Thyroid gland (tissue), 4 donors: Measurements from ENCODE around the gene TTC31. TPM values are rescaled to one million over a fixed set of nuclear protein-coding genes. Genes with fewer than 3 reads are reported as not detected.

Source experiments
- DNase-seq, 2 donors: peaks; one replicate each; pipeline ENCODE4 v3.0.0-alpha.2; 2019
- H3K27ac ChIP-seq, 3 donors: fragments of 200-600 bp; sonication (generic); 1 replicate in 2 of 3; 2 replicates in 1 of 3; pipeline ENCODE4 v1.5.1; 2016 to 2019; ENCODE audit warnings: mild to moderate bottlenecking in 1 of 3, moderate library complexity in 1 of 3
- H3K27me3 ChIP-seq: fragments of 200-600 bp; sonication (generic); one replicate; pipeline ENCODE4 v1.5.1; 2019
- H3K36me3 ChIP-seq, 2 donors: fragments of 200-600 bp; sonication (generic); one replicate each; pipeline ENCODE4 v1.5.1; 2016 to 2019
- H3K4me1 ChIP-seq, 2 donors: fragments of 200-600 bp; sonication (generic); one replicate each; pipeline ENCODE4 v1.5.1; 2017 to 2019
- H3K4me3 ChIP-seq, 3 donors: fragments of 200-600 bp; sonication (generic); replicated peaks in 1 of 3; 1 replicate in 2 of 3; 2 replicates in 1 of 3; pipeline ENCODE4 v1.5.1; 2016; ENCODE audit warnings: mild to moderate bottlenecking in 1 of 3
- H3K9me3 ChIP-seq: fragments of 200-600 bp; sonication (generic); one replicate; pipeline ENCODE4 v1.5.1; 2017
- POLR2A ChIP-seq, 2 donors: fragments of 450-650 bp; IDR thresholded peaks; one replicate each; pipeline ENCODE4 v1.6.1; 2017; ENCODE audit warnings: antibody characterized with exemption in 2 of 2, mild to moderate bottlenecking in 2 of 2, moderate library complexity in 1 of 2
- WGBS, 2 donors: methylation state at CpG; one replicate each; pipeline ENCODE4 v1.1.5; 2017; 5-methylcytosine and 5-hydroxymethylcytosine counted together
- intact Hi-C: fragments of 100-400 bp; cut with DNase I; formaldehyde crosslinking; loops from one replicate; pipeline ENCODE4 v1.15.1; 2023
- total RNA-seq, 4 donors: library from RNA; depleted of rRNA; stranded (reverse); fragments of >200 nt; gene quantifications; one replicate each; pipeline ENCODE4 v1.2.3, GENCODE V29; 2016
- TF ChIP-seq, protein P1 (sequence below), 6 experiments: fragments of 200-600 bp in 3 of 6; fragments of 450-650 bp in 3 of 6; sonication (generic) in 3 of 6; IDR thresholded peaks; one replicate each; pipeline ENCODE4 v1.5.1; 2016 to 2019; ENCODE audit warnings: antibody characterized with exemption in 6 of 6, mild to moderate bottlenecking in 2 of 6, inconsistent platforms in 1 of 6, moderate library complexity in 1 of 6

Gene TTC31
- total RNA-seq, 4 donors from 2014 or later = 18.9 to 38.0 (median 22.4) TPM

GRCh38 chr2:74532222-74532621 lies 49.3 kb downstream of the TTC31 start:
- no peaks in the 10 kb centered on the region for H3K9me3 ChIP-seq
- TF ChIP-seq, protein P1, sequence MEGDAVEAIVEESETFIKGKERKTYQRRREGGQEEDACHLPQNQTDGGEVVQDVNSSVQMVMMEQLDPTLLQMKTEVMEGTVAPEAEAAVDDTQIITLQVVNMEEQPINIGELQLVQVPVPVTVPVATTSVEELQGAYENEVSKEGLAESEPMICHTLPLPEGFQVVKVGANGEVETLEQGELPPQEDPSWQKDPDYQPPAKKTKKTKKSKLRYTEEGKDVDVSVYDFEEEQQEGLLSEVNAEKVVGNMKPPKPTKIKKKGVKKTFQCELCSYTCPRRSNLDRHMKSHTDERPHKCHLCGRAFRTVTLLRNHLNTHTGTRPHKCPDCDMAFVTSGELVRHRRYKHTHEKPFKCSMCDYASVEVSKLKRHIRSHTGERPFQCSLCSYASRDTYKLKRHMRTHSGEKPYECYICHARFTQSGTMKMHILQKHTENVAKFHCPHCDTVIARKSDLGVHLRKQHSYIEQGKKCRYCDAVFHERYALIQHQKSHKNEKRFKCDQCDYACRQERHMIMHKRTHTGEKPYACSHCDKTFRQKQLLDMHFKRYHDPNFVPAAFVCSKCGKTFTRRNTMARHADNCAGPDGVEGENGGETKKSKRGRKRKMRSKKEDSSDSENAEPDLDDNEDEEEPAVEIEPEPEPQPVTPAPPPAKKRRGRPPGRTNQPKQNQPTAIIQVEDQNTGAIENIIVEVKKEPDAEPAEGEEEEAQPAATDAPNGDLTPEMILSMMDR (IDR thresholded peaks at IDR 0.05) = peak in 2 of 6 experiments; percentile 11 to 15
- no peak for TF ChIP-seq POLR2A (IDR thresholded peaks at IDR 0.05)
- H3K27ac ChIP-seq = no peak overlapping the region
- no peak overlapping the region for H3K4me3 ChIP-seq
- intact Hi-C loops = no loop called here
- no peak for DNase-seq
- no peaks in the 10 kb centered on the region for H3K27me3 ChIP-seq
- H3K4me1 ChIP-seq = peaks cover 10 to 18% of the 10 kb centered on the region in 2 donors
- H3K36me3 ChIP-seq = peaks cover 5 to 18% of the 10 kb centered on the region in 2 donors

GRCh38 chr2:74533464-74533863 lies 50.6 kb downstream of the TTC31 start:
- WGBS, 2 donors = 86 to 91% methylated on average over 4 of the region's 4 CpGs
- TF ChIP-seq, protein P1 (IDR thresholded peaks at IDR 0.05) = no peak
- no peak for TF ChIP-seq POLR2A (IDR thresholded peaks at IDR 0.05)
- Histone ChIP-seq H3K36me3 (peaks cover 0 to 11% of the 10 kb centered on the region in 2 donors), H3K27me3 (no peaks in the 10 kb centered on the region), H3K4me1 (peaks cover 6 to 14% of the 10 kb centered on the region in 2 donors), H3K27ac (no peak overlapping the region), H3K9me3 (no peaks in the 10 kb centered on the region), H3K4me3 (no peak overlapping the region)
- DNase-seq = no peak
- intact Hi-C loops = no loop called here

DNA sequence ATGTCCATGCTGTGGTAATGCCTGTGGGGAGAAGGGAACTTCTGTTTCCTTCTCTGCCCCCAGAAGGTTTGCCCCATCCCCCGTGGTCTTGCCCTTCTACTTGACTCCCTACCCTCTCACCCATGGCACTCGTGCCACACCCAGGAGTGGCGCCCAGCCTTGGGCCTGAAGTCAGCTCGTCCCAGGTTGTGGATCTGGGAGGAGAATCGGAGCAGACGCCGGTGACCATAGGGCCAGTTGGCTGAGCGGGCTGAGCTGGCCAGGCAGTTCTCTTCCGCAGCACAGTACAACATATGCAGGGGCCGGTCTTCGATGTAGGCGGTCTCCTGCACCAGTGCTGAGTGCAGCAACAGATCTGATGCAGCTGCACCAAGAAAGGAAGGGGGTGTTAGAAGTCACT lies 51.5 kb downstream of the TTC31 start:
- TF ChIP-seq, protein P1 (IDR thresholded peaks at IDR 0.05) = no peak
- no peak for TF ChIP-seq POLR2A (IDR thresholded peaks at IDR 0.05)
- intact Hi-C loops = no loop called here
- WGBS, 2 donors = 86 to 88% methylated on average over 6 to 12 of the region's 12 CpGs

DNA sequence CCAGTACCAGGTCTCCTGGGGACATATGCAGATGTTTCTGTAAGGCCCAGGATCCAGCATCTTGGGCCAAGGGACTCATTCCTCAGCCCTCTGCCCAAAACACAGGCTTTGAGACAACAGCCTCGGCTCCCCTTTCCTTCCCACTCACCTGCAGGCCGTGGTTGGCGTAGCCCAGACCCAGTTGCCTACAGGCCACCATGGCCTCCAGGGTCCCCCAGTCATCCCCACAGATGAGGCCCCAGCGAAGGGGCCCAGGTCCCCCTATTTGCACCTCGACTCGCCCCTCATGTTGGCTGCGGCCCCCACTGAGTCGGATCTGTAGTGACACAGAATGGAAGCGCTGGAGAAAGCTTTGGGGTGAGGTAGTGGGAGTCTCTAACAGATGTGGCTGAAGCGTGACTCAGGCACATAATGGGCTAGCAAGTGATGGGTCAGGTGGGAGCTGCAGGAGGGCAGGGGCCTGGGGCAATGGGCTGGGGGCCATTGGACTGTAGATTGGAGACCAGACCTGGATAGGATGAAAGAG lies 52.6 kb downstream of the TTC31 start:
- Histone ChIP-seq H3K9me3 (no peaks in the 10 kb centered on the region), H3K4me1 (peaks cover 6 to 7% of the 10 kb centered on the region in 2 donors), H3K27ac (no peak overlapping the region), H3K36me3 (peaks cover 0 to 11% of the 10 kb centered on the region in 2 donors), H3K27me3 (no peaks in the 10 kb centered on the region), H3K4me3 (no peak overlapping the region)
- WGBS, 2 donors = 89 to 97% methylated on average over 10 of the region's 10 CpGs
- no peak for DNase-seq
- intact Hi-C loops = no loop called here
- TF ChIP-seq, protein P1 (IDR thresholded peaks at IDR 0.05) = no peak

More for the DNA sequence above, 51.5 kb downstream of the TTC31 start:
- Histone ChIP-seq H3K27me3 (no peaks in the 10 kb centered on the region), H3K4me1 (peaks cover 6 to 7% of the 10 kb centered on the region in 2 donors), H3K9me3 (no peaks in the 10 kb centered on the region), H3K36me3 (peaks cover 0 to 11% of the 10 kb centered on the region in 2 donors), H3K4me3 (no peak overlapping the region), H3K27ac (no peak overlapping the region)
- DNase-seq = no peak

DNA sequence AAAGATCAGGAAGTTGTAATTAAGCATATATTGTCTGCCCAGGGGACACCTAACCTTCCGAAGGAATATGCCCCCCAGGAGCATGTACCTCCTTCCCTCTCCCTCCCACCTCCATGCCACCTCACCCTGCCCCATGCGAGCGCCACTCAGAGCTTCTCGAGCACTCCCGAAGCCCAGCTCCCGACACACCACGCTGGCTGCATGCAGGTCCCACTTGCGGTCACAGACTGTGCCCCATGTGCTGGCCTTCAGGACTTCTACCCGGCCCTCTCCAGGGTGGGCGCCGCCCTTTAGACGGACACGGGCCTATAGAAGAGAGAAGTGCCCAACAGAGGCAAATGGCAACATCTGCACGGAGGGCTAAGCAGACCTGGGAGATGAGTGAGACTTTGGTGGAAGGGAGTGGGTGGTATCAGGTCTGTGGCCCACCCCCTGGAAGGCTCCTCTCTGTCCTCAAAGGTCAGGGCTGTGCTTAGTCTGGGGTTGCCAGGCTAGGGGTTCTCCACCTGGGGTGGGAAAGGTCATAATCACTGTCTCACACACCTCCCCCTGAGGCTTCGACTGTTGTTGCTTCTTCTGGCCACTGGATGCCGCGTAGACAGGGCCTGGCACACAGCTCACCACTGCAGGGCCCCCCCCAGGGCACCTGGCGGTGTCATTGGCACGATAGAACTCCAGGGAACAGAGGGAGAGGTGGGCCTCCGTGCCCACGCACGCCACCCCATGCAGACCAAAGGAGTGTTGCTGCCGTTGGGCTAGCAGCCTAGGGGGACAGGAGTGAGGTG lies 53.5 kb downstream of the TTC31 start:
- H3K4me3 ChIP-seq = no peak overlapping the region
- peaks cover 0 to 11% of the 10 kb centered on the region in 2 donors for H3K36me3 ChIP-seq
- no peak for TF ChIP-seq POLR2A (IDR thresholded peaks at IDR 0.05)
- TF ChIP-seq, protein P1 (IDR thresholded peaks at IDR 0.05) = no peak
- no peak overlapping the region for H3K27ac ChIP-seq
- peaks cover 0 to 6% of the 10 kb centered on the region in 2 donors for H3K4me1 ChIP-seq
- H3K27me3 ChIP-seq = no peaks in the 10 kb centered on the region
- 84 to 87% methylated on average over 22 to 23 of the region's 23 CpGs for WGBS, 2 donors
- H3K9me3 ChIP-seq = no peaks in the 10 kb centered on the region
- DNase-seq = no peak
- intact Hi-C loops = no loop called here
